OCI-LY7 (cell line): ENCODE data around the gene KIF3C. TPM values are rescaled to one million over a fixed set of nuclear protein-coding genes. Genes with fewer than 3 reads are reported as not detected.

Source experiments
- BruUV-seq: library from RNA; stranded (reverse); fragments of 400-500 nt; replicated peaks from 2 replicates; lab custom pipeline; 2021; lab: Mats Ljungman, UMichigan
- CTCF ChIA-PET: fragments of 300-600 bp; sonication (Branson Sonifier 250); formaldehyde crosslinking; loops from one replicate; lab custom pipeline; 2022; ENCODE audit warnings: antibody characterized with exemption; ENCODE audit not compliant: unreplicated experiment; lab: Charles Lee
- POLR2A ChIA-PET: fragments of 300-600 bp; sonication (Branson Sonifier 250); formaldehyde crosslinking; loops from one replicate; lab custom pipeline; 2022; ENCODE audit warnings: antibody characterized with exemption; lab: Charles Lee
- DNase-seq: peaks from one replicate; pipeline ENCODE4 v3.0.0-alpha.2; 2015; ENCODE audit warnings: low spot score
- H2AFZ ChIP-seq: fragments of 200-600 bp; sonication (generic), shearing (Covaris generic); 2 replicates; pipeline ENCODE4 v1.6.1; 2014; ENCODE audit warnings: mild to moderate bottlenecking, antibody characterized with exemption, low read length, moderate library complexity
- H3K27ac ChIP-seq: fragments of 200-600 bp; sonication (generic); 2 replicates; pipeline ENCODE4 v1.5.1; 2014; ENCODE audit warnings: mixed run types, low read depth, mild to moderate bottlenecking, moderate library complexity, low read length, inconsistent platforms; ENCODE audit not compliant: poor library complexity, severe bottlenecking
- H3K36me3 ChIP-seq: fragments of 200-600 bp; sonication (generic); 2 replicates; pipeline ENCODE4 v1.6.1; 2014; ENCODE audit warnings: mild to moderate bottlenecking, antibody characterized with exemption, low read length, moderate library complexity, mixed read lengths; ENCODE audit not compliant: insufficient read depth
- H3K4me1 ChIP-seq: fragments of 200-600 bp; sonication (generic); 2 replicates; pipeline ENCODE4 v1.5.1; 2014; ENCODE audit warnings: mild to moderate bottlenecking, low read length; ENCODE audit not compliant: insufficient read depth, poor library complexity, severe bottlenecking
- H3K4me2 ChIP-seq: fragments of 200-600 bp; sonication (generic); 2 replicates; pipeline ENCODE4 v1.6.1; 2014; ENCODE audit warnings: mild to moderate bottlenecking, low read length
- H3K4me3 ChIP-seq: fragments of 200-600 bp; sonication (generic); 2 replicates; pipeline ENCODE4 v1.5.1; 2014; ENCODE audit warnings: mild to moderate bottlenecking, low read depth, low read length; ENCODE audit not compliant: poor library complexity, severe bottlenecking
- H3K79me2 ChIP-seq: fragments of 200-600 bp; sonication (generic); 2 replicates; pipeline ENCODE4 v1.6.1; 2016; ENCODE audit warnings: low read depth, mild to moderate bottlenecking, low read length, moderate library complexity, mixed read lengths; ENCODE audit not compliant: insufficient read depth
- H3K9me2 ChIP-seq: fragments of 200-600 bp; sonication (generic); 2 replicates; pipeline ENCODE4 v1.6.1; 2016; ENCODE audit warnings: mild to moderate bottlenecking, low read length, mixed read lengths; ENCODE audit not compliant: insufficient read depth
- H3K9me3 ChIP-seq: fragments of 200-600 bp; sonication (generic); 2 replicates; pipeline ENCODE4 v1.6.1; 2014; ENCODE audit warnings: mild to moderate bottlenecking, mixed run types, low read length, mixed read lengths
- H4K20me1 ChIP-seq: fragments of 200-600 bp; sonication (generic); 2 replicates; pipeline ENCODE4 v1.6.1; 2014; ENCODE audit warnings: mild to moderate bottlenecking, antibody characterized with exemption, low read length, moderate library complexity, mixed read lengths; ENCODE audit not compliant: insufficient read depth
- EZH2phosphoT487 ChIP-seq: fragments of 200-600 bp; sonication (generic); IDR thresholded peaks from 2 replicates; pipeline ENCODE4 v1.6.1; 2018; ENCODE audit warnings: low read depth, borderline replicate concordance, mild to moderate bottlenecking, mixed run types, antibody characterized with exemption, low read length, moderate library complexity, mixed read lengths
- intact Hi-C: fragments of 100-400 bp; cut with micrococcal nuclease; formaldehyde crosslinking; loops from one replicate; pipeline ENCODE4 v1.10.0; 2022; ENCODE audit not compliant: unreplicated experiment
- total RNA-seq, 2 experiments: library from RNA; depleted of rRNA in 1 of 2; stranded (reverse); fragments of >200 nt in 1 of 2; shearing (Covaris generic) in 1 of 2; gene quantifications; 2 replicates each; pipeline ENCODE4 v1.2.3, GENCODE V29; 2014 to 2022
- TF ChIP-seq, protein P1 (sequence below): fragments of 200-600 bp; sonication (generic); conservative IDR thresholded peaks from 2 replicates; pipeline ENCODE4 v1.5.1; 2014; ENCODE audit warnings: mild to moderate bottlenecking, antibody characterized with exemption, low read length, moderate library complexity, mixed read lengths

KIF3C gene
- total RNA-seq, 2 experiments from 2014 or later, result 3.8 to 11.4 TPM

GRCh38 chr2:25936889-25937545, 45.3 kb downstream of the KIF3C start:
- Histone ChIP-seq H3K79me2 (no peaks in the 10 kb centered on the region), H3K36me3 (no peaks in the 10 kb centered on the region), H3K4me3 (no peak overlapping the region), H3K9me2 (no peaks in the 10 kb centered on the region), H3K4me2 (no peak overlapping the region), H2AFZ (no peak overlapping the region), H4K20me1 (no peaks in the 10 kb centered on the region), H3K9me3 (no peaks in the 10 kb centered on the region), H3K4me1 (no peaks in the 10 kb centered on the region), H3K27ac (no peak overlapping the region)
- POLR2A ChIA-PET, result interaction anchor here (0.6 to 0.8 kb wide), 4 partner anchors 11 to 638 kb away, joined by 3 to 5 read pairs (median 4); partner anchors contain the start of gene KIF3C
- CTCF ChIA-PET, result no interaction called here
- no peak for DNase-seq
- TF ChIP-seq EZH2phosphoT487, result no peak
- TF ChIP-seq, protein P1, sequence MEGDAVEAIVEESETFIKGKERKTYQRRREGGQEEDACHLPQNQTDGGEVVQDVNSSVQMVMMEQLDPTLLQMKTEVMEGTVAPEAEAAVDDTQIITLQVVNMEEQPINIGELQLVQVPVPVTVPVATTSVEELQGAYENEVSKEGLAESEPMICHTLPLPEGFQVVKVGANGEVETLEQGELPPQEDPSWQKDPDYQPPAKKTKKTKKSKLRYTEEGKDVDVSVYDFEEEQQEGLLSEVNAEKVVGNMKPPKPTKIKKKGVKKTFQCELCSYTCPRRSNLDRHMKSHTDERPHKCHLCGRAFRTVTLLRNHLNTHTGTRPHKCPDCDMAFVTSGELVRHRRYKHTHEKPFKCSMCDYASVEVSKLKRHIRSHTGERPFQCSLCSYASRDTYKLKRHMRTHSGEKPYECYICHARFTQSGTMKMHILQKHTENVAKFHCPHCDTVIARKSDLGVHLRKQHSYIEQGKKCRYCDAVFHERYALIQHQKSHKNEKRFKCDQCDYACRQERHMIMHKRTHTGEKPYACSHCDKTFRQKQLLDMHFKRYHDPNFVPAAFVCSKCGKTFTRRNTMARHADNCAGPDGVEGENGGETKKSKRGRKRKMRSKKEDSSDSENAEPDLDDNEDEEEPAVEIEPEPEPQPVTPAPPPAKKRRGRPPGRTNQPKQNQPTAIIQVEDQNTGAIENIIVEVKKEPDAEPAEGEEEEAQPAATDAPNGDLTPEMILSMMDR, result no peak
- intact Hi-C loops, result no loop called here
- BruUV-seq, result no TSS peak

DNA sequence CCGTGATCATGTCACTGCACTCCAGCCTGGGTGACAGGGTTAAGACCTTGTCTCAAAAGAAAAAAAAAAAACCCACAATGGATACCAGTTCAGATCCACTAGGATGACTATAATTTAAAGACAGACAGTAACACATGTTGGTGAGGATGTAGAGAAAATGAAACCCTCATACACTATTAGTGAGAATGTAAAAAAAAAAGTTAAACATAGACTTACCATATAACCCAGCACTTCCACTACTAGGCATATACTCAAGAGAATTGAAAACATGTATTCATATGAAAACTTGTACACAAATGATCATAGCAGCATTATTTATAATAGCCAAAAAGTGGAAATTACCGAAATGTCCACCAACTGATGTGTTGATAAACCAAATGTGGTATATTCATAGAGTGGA, 48.7 kb downstream of the KIF3C start:
- no TSS peak for BruUV-seq
- CTCF ChIA-PET, result no interaction called here
- H3K36me3 ChIP-seq, result no peaks in the 10 kb centered on the region
- no peaks in the 10 kb centered on the region for H3K79me2 ChIP-seq
- no peaks in the 10 kb centered on the region for H3K4me1 ChIP-seq
- TF ChIP-seq EZH2phosphoT487, result no peak
- TF ChIP-seq, protein P1, result no peak
- H3K9me3 ChIP-seq, result no peaks in the 10 kb centered on the region
- H3K9me2 ChIP-seq, result no peaks in the 10 kb centered on the region
- H3K27ac ChIP-seq, result no peak overlapping the region
- no peak overlapping the region for H3K4me3 ChIP-seq
- POLR2A ChIA-PET, result no interaction called here
- H3K4me2 ChIP-seq, result no peak overlapping the region
- intact Hi-C loops, result no loop called here
- DNase-seq, result no peak
- H4K20me1 ChIP-seq, result no peaks in the 10 kb centered on the region
- H2AFZ ChIP-seq, result no peak overlapping the region

- intact Hi-C loops, result no loop called here
- H3K9me3 ChIP-seq, result no peaks in the 10 kb centered on the region
- no peaks in the 10 kb centered on the region for H3K4me1 ChIP-seq
- no peak overlapping the region for H3K4me3 ChIP-seq
- no peaks in the 10 kb centered on the region for H3K9me2 ChIP-seq
- H3K36me3 ChIP-seq, result no peaks in the 10 kb centered on the region
- no peak overlapping the region for H3K27ac ChIP-seq
- DNase-seq, result no peak
- POLR2A ChIA-PET, result no interaction called here
- H2AFZ ChIP-seq, result no peak overlapping the region
- H3K4me2 ChIP-seq, result no peak overlapping the region
- H4K20me1 ChIP-seq, result no peaks in the 10 kb centered on the region
- TF ChIP-seq EZH2phosphoT487, result no peak
- CTCF ChIA-PET, result no interaction called here
- H3K79me2 ChIP-seq, result no peaks in the 10 kb centered on the region
- BruUV-seq, result no TSS peak
These were observed 52.4 kb downstream of the KIF3C start for GRCh38 chr2:25929789-25930473.
